Lower lobe of right lung (tissue), 2 donors: ENCODE data around the gene SALL1. TPM values are rescaled to one million over a fixed set of nuclear protein-coding genes. Genes with fewer than 3 reads are reported as not detected.

Source experiments
- ATAC-seq, 2 donors: fragments of 200-7000 bp; cut with Tn5 transposase; one replicate each; pipeline ENCODE4 v1.9.1; 2020 to 2022; ENCODE audit warnings: mild to moderate bottlenecking in 2 of 2, moderate library complexity in 2 of 2
- DNase-seq: peaks from one replicate; pipeline ENCODE4 v3.0.0-alpha.2; 2020
- H3K27ac ChIP-seq: fragments of 200-600 bp; one replicate; pipeline ENCODE4 v1.8.0; 2022
- H3K27me3 ChIP-seq: fragments of 200-600 bp; one replicate; pipeline ENCODE4 v1.8.0; 2022; ENCODE audit warnings: low read depth
- H3K36me3 ChIP-seq: fragments of 200-600 bp; one replicate; pipeline ENCODE4 v1.8.0; 2022; ENCODE audit warnings: mild to moderate bottlenecking
- H3K4me1 ChIP-seq: fragments of 200-600 bp; one replicate; pipeline ENCODE4 v1.8.0; 2022
- H3K4me3 ChIP-seq: fragments of 200-600 bp; one replicate; pipeline ENCODE4 v1.8.0; 2022; ENCODE audit warnings: mild to moderate bottlenecking
- H3K9me3 ChIP-seq: fragments of 200-600 bp; one replicate; pipeline ENCODE4 v1.8.0; 2022
- intact Hi-C: fragments of 100-400 bp; cut with DNase I; formaldehyde crosslinking; loops from one replicate; pipeline ENCODE4 v1.11.0; 2022
- total RNA-seq: library from RNA; stranded (reverse); fragmentation: NEBNext Ultra II Directional; extraction: Animal tissue kit (Norgen Biotek cat#: 25700); gene quantifications from one replicate; pipeline ENCODE4 v1.2.1, GENCODE V29; 2021
- TF ChIP-seq, protein P1 (sequence below): fragments of 200-600 bp; IDR thresholded peaks from one replicate; pipeline ENCODE4 v1.8.0; 2022; ENCODE audit warnings: antibody characterized with exemption, mild to moderate bottlenecking
- donor health status: DM: no; HTN: yes; CAD: no; lungs with severe emphysema.

Gene SALL1
- total RNA-seq, 1 donor from 2014 or later = not detected

- Histone ChIP-seq H3K27me3 (peaks cover 63% of the 10 kb centered on the region), H3K36me3 (no peaks in the 10 kb centered on the region), H3K9me3 (no peaks in the 10 kb centered on the region), H3K4me3 (no peak overlapping the region), H3K27ac (no peak overlapping the region), H3K4me1 (peaks cover 8% of the 10 kb centered on the region)
- no peak for DNase-seq
- ATAC-seq = no peak
- TF ChIP-seq, protein P1, sequence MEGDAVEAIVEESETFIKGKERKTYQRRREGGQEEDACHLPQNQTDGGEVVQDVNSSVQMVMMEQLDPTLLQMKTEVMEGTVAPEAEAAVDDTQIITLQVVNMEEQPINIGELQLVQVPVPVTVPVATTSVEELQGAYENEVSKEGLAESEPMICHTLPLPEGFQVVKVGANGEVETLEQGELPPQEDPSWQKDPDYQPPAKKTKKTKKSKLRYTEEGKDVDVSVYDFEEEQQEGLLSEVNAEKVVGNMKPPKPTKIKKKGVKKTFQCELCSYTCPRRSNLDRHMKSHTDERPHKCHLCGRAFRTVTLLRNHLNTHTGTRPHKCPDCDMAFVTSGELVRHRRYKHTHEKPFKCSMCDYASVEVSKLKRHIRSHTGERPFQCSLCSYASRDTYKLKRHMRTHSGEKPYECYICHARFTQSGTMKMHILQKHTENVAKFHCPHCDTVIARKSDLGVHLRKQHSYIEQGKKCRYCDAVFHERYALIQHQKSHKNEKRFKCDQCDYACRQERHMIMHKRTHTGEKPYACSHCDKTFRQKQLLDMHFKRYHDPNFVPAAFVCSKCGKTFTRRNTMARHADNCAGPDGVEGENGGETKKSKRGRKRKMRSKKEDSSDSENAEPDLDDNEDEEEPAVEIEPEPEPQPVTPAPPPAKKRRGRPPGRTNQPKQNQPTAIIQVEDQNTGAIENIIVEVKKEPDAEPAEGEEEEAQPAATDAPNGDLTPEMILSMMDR = no peak
- intact Hi-C loops = no loop called here
These were observed 4.7 kb downstream of the SALL1 start for GRCh38 chr16:51146256-51146924.

DNA sequence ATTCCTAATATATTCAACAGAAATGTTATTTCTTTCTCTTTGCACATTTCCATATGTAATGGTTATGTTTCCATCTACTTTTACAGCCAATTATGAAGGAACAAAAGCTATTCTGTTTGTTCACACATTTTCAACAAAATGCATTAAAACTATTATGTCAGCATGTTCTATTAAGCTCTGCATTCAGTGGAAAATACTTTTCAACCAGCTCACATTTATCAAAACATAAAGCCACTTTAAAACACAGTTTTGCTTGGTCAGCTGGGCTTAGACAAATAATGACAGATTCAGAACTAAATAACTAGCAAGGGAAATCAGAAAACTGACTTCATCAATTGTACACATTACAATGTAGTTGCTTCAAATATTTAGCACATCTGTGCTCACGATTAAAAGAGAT is 6.9 kb downstream of the SALL1 start:
- no peak for DNase-seq
- H3K27me3 ChIP-seq = peaks cover 47% of the 10 kb centered on the region
- no peak overlapping the region for H3K4me3 ChIP-seq
- no peak overlapping the region for H3K27ac ChIP-seq
- TF ChIP-seq, protein P1 = no peak
- H3K36me3 ChIP-seq = no peaks in the 10 kb centered on the region
- no peaks in the 10 kb centered on the region for H3K4me1 ChIP-seq
- no peak for ATAC-seq
- H3K9me3 ChIP-seq = no peaks in the 10 kb centered on the region
- intact Hi-C loops = no loop called here

DNA sequence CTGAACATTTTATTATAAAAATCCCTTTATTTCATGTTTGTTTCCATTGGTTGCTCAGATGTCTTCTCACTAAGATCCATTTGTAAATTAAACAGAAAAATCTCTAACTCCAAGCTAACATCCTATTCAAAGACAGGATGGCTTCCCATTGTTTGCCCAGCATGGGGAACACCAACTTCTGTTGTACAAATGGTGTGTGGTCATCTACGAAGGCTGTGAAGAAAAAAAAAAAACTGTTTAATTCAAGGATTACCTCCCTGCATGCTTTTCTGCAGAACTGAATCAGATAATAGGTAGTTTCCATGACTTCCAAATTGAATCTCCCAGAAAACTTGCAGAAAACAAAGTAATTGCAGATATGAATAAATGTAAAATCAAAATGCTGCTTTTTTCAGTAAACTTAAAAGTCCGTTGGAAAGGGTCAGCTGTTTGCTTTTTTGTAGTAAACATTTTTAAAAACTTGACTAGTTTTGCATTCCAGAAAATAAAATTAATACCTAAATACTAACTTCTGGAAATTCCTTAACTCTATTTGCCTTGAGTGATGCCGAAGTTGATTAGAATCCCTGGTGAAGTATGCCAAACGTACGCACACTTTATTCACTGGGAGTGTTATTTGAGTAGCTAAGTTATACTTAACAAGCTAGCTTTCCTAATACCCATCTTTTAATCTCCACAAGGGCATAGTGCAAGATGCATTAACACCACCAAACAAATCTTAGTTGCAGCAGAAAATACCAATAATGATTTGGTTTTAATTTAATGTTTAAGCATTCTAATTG is 7.7 kb downstream of the SALL1 start:
- intact Hi-C loops = no loop called here
- H3K4me3 ChIP-seq = no peak overlapping the region
- DNase-seq (no peak), ATAC-seq (no peak)
- H3K36me3 ChIP-seq = no peaks in the 10 kb centered on the region
- H3K9me3 ChIP-seq = no peaks in the 10 kb centered on the region
- H3K27ac ChIP-seq = no peak overlapping the region
- H3K27me3 ChIP-seq = peaks cover 38% of the 10 kb centered on the region
- TF ChIP-seq, protein P1 = no peak
- no peaks in the 10 kb centered on the region for H3K4me1 ChIP-seq

- ATAC-seq (no peak), DNase-seq (no peak)
- intact Hi-C loops = no loop called here
- no peaks in the 10 kb centered on the region for H3K9me3 ChIP-seq
- TF ChIP-seq, protein P1 = no peak
- no peak overlapping the region for H3K27ac ChIP-seq
- H3K27me3 ChIP-seq = peaks cover 35% of the 10 kb centered on the region
- no peak overlapping the region for H3K4me3 ChIP-seq
- no peaks in the 10 kb centered on the region for H3K36me3 ChIP-seq
- no peaks in the 10 kb centered on the region for H3K4me1 ChIP-seq
These were observed 9.5 kb downstream of the SALL1 start for GRCh38 chr16:51141541-51141940.

GRCh38 chr16:51141106-51141505 is 10.0 kb downstream of the SALL1 start:
- TF ChIP-seq, protein P1 = no peak
- Histone ChIP-seq H3K4me3 (no peak overlapping the region), H3K27ac (no peak overlapping the region), H3K27me3 (peaks cover 31% of the 10 kb centered on the region), H3K9me3 (no peaks in the 10 kb centered on the region), H3K36me3 (no peaks in the 10 kb centered on the region), H3K4me1 (no peaks in the 10 kb centered on the region)
- DNase-seq (no peak), ATAC-seq (no peak)
- intact Hi-C loops = no loop called here
